HEK293T (cell line): ENCODE measurements around the gene LYPD5.
"Not testable (repeated sequence)": the region's sequence is repeated elsewhere in the genome, so short reads cannot be mapped to it uniquely, and the experiment has no call there.

Experiments
- CTCF ChIA-PET: fragments of 350-600 bp; formaldehyde crosslinking; extraction: SDS; loops from one replicate; lab custom pipeline; 2021; ENCODE audit warnings: antibody characterized with exemption, inconsistent platforms; lab: Yijun Ruan, JAX
- POLR2A ChIA-PET: fragments of 350-600 bp; formaldehyde crosslinking; extraction: SDS; loops from one replicate; lab custom pipeline; 2020; ENCODE audit warnings: antibody characterized with exemption, inconsistent platforms; lab: Yijun Ruan, JAX
- DNase-seq: peaks from one replicate; pipeline ENCODE4 v3.0.0; 2012; ENCODE audit warnings: mixed read lengths; ENCODE audit errors: extremely low spot score
- ARNT ChIP-seq: fragments of 450-650 bp; IDR thresholded peaks from 2 replicates; pipeline ENCODE4 v1.6.1; 2017; ENCODE audit warnings: mild to moderate bottlenecking
- BHLHE40 ChIP-seq: fragments of 450-650 bp; IDR thresholded peaks from 2 replicates; pipeline ENCODE4 v1.6.1; 2016; ENCODE audit warnings: mild to moderate bottlenecking, moderate library complexity, borderline replicate concordance
- CTBP1 ChIP-seq: fragments of 450-650 bp; IDR thresholded peaks from 2 replicates; pipeline ENCODE4 v1.6.1; 2016; ENCODE audit warnings: borderline replicate concordance
- ELF4 ChIP-seq: fragments of 450-650 bp; IDR thresholded peaks from 2 replicates; pipeline ENCODE4 v1.6.1; 2017; ENCODE audit warnings: antibody characterized with exemption
- FOXA1 ChIP-seq: fragments of 450-650 bp; IDR thresholded peaks from 2 replicates; pipeline ENCODE4 v1.6.1; 2016; ENCODE audit warnings: mild to moderate bottlenecking
- FOXK2 ChIP-seq: fragments of 450-650 bp; IDR thresholded peaks from 2 replicates; pipeline ENCODE4 v1.6.1; 2016; ENCODE audit warnings: mild to moderate bottlenecking
- FOXM1 ChIP-seq: fragments of 450-650 bp; IDR thresholded peaks from 2 replicates; pipeline ENCODE4 v1.6.1; 2017; ENCODE audit warnings: mild to moderate bottlenecking, borderline replicate concordance
- HDGF ChIP-seq: fragments of 450-650 bp; IDR thresholded peaks from 2 replicates; pipeline ENCODE4 v1.6.1; 2017; ENCODE audit warnings: antibody characterized with exemption, borderline replicate concordance
- L3MBTL2 ChIP-seq: fragments of 450-650 bp; conservative IDR thresholded peaks from 2 replicates; pipeline ENCODE4 v1.6.1; 2016; ENCODE audit warnings: mild to moderate bottlenecking
- LEF1 ChIP-seq: fragments of 450-650 bp; IDR thresholded peaks from 2 replicates; pipeline ENCODE4 v1.6.1; 2017; ENCODE audit warnings: mild to moderate bottlenecking, borderline replicate concordance
- NFRKB ChIP-seq: fragments of 450-650 bp; IDR thresholded peaks from 2 replicates; pipeline ENCODE4 v1.6.1; 2016; ENCODE audit warnings: mild to moderate bottlenecking, moderate library complexity
- PKNOX1 ChIP-seq: fragments of 450-650 bp; IDR thresholded peaks from 2 replicates; pipeline ENCODE4 v1.6.1; 2016
- SP1 ChIP-seq: fragments of 450-650 bp; IDR thresholded peaks from 2 replicates; pipeline ENCODE4 v1.6.1; 2017
- SUZ12 ChIP-seq: fragments of 450-650 bp; IDR thresholded peaks from 2 replicates; pipeline ENCODE4 v1.6.1; 2016; ENCODE audit warnings: mild to moderate bottlenecking
- TARDBP ChIP-seq: fragments of 450-650 bp; IDR thresholded peaks from 2 replicates; pipeline ENCODE4 v1.6.1; 2016
- ZNF384 ChIP-seq: fragments of 450-650 bp; IDR thresholded peaks from 2 replicates; pipeline ENCODE4 v1.6.1; 2016

LYPD5 gene

GRCh38 chr19:43767316-43767715 lies 34.9 kb downstream of the LYPD5 start:
- POLR2A ChIA-PET, result interaction anchor here (6.4 kb wide), 1 partner anchor 12 kb away, joined by 45 read pairs; the partner anchor contains the start of gene SMG9
- CTCF ChIA-PET, result interaction anchor here (1.3 kb wide), 1 partner anchor 22 kb away, joined by 5 read pairs; no protein-coding TSS in a partner anchor
- no peak for TF ChIP-seq FOXM1
- TF ChIP-seq L3MBTL2, result no peak
- TF ChIP-seq ELF4, result no peak
- no peak for TF ChIP-seq SUZ12
- TF ChIP-seq HDGF, result no peak
- TF ChIP-seq NFRKB, result no peak
- TF ChIP-seq ZNF384, result no peak
- TF ChIP-seq PKNOX1, result no peak
- no peak for DNase-seq

DNA sequence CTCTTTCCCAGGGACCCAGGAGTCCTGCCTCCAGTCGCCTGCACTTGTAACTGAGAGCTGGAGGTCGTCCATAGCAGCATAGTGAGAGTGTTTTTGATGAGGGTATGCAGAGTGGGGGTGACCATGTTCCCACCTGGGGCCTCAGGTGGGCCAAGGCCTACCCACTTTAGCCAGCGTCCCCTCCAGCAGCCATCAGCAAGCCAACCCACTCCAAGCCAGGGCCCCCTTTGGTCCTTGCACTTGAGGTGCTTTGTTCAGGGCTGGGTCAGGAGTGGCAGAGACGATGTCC lies 35.5 kb downstream of the LYPD5 start:
- no peak for TF ChIP-seq SUZ12
- TF ChIP-seq HDGF, result no peak
- no peak for TF ChIP-seq BHLHE40
- TF ChIP-seq ELF4, result no peak
- no peak for TF ChIP-seq ARNT
- no peak for TF ChIP-seq FOXK2
- TF ChIP-seq LEF1, result no peak
- no peak for TF ChIP-seq FOXA1
- no peak for TF ChIP-seq SP1
- TF ChIP-seq PKNOX1, result no peak
- no peak for TF ChIP-seq L3MBTL2
- TF ChIP-seq ZNF384, result no peak
- no peak for TF ChIP-seq NFRKB
- TF ChIP-seq FOXM1, result no peak
- TF ChIP-seq CTBP1, result no peak
- DNase-seq, result no peak
- ChIA-PET CTCF (interaction anchor here (1.0 to 2.8 kb wide), 4 partner anchors 9 to 98 kb away, joined by 3 to 18 read pairs (median 4); no protein-coding TSS in a partner anchor), POLR2A (interaction anchor here (6.4 kb wide), 1 partner anchor 12 kb away, joined by 45 read pairs; the partner anchor contains the start of gene SMG9)

DNA sequence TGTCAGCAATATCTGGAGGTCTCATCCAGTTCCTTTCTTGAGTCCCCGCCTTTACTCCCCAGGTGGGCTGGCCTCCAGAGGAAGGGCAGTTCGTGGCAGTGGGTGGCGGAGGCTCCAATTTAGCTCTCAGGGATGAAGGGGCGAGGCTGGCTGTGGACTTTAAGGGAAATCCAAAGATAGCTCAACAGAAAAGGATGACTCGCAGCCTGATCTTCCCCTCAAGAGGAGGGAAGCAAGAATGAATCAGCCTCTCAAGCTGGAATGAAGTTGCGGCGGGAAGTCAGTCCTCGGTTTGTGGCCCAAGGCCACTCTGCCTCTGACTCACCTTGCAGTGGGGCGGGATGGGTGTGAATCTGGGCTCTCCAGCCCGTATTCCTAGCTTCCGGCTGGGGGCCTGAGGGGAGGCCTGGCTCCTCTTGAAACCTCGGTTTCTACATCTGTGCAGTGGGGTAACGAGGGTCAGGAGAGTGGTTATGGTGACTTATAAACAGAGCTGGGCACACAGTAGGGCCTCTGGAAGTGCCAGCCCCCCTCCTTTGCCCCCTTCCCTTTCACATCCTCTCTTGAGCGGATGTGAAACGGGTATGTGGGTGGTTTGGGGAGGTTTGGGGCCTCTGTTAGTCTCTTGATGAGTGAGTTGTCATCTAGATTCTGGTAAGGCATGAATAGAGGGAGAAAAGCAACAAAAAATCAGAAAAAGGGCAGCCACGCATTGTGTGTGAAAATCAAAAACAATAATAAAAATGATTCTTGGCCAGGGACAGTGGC lies 37.0 kb downstream of the LYPD5 start:
- no peak for TF ChIP-seq FOXK2
- no peak for TF ChIP-seq SP1
- TF ChIP-seq HDGF, result no peak
- no peak for TF ChIP-seq LEF1
- TF ChIP-seq CTBP1, result no peak
- no peak for TF ChIP-seq TARDBP
- no peak for TF ChIP-seq FOXM1
- no peak for DNase-seq
- ChIA-PET POLR2A (interaction anchor here (0.7 to 6.4 kb wide), 3 partner anchors 10 to 103 kb away, joined by 3 to 45 read pairs (median 4); partner anchors contain the start of gene SMG9), CTCF (interaction anchor here (1.2 to 2.8 kb wide), 3 partner anchors 9 to 16 kb away, joined by 4 to 18 read pairs (median 4); no protein-coding TSS in a partner anchor)

- not testable (repeated sequence) for DNase-seq
- ChIA-PET POLR2A (interaction anchor here (0.9 to 6.4 kb wide), 2 partner anchors 10 to 99 kb away, joined by 3 to 45 read pairs; partner anchors contain the start of gene SMG9), CTCF (interaction anchor here (1.2 to 2.8 kb wide), 3 partner anchors 8 to 15 kb away, joined by 4 to 18 read pairs (median 4); no protein-coding TSS in a partner anchor)
Observed at GRCh38 chr19:43764684-43765083, 37.6 kb downstream of the LYPD5 start.

DNA sequence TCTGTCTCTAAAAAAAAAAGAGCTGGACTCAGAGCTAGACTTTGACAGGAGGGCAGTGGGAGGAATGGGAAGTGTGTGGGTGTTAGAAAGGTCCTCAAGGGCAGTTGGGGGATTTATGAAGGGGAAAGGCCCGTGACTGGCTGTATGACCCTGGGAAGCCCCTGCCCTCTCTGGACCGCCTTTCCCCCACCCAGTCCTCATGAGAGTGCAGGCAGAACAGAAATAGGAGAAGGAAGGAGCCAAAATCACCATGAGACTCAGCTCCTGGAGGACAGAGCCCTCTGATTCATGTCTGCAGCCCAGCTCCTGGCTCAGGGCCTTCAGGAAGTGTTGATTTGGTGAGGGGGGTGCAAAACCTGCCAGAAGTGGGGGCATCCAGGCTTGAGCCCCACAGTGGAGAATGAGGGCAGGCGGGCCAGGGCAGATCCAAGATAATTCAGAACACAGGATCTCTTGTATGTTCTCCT lies 38.7 kb downstream of the LYPD5 start:
- no peak for DNase-seq
- ChIA-PET CTCF (interaction anchor here (1.1 to 1.7 kb wide), 2 partner anchors 8 to 15 kb away, joined by 3 to 4 read pairs; no protein-coding TSS in a partner anchor), POLR2A (interaction anchor here (6.4 kb wide), 1 partner anchor 9 kb away, joined by 45 read pairs; the partner anchor contains the start of gene SMG9)
- TF ChIP-seq SUZ12 (no peak), PKNOX1 (no peak), FOXA1 (no peak), ELF4 (no peak), FOXK2 (no peak), SP1 (no peak), L3MBTL2 (no peak)

DNA sequence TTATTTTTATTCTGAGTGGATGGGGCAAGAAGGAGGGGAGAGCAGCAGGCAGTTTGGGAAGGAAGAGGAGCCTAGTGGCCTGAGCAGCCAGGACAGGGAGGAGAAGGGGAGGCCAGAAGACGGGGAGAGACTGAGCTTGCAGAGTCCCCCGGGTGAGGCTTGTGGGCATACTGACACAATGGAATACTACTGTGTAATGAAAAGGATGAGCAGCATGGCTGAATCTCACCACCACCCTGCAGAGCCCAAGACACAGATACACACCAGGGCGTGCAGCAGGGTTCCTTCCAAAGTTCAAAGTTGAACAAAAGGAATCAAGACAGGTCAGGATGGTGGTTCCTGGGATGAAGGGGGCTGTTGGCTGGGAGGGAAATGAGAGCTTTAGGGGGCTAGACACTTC lies 39.4 kb downstream of the LYPD5 start:
- DNase-seq, result no peak
- CTCF ChIA-PET, result interaction anchor here (1.7 kb wide), 1 partner anchor 15 kb away, joined by 4 read pairs; no protein-coding TSS in a partner anchor
- TF ChIP-seq TARDBP (no peak), FOXK2 (no peak), L3MBTL2 (no peak), ELF4 (no peak), LEF1 (no peak), ARNT (no peak), FOXA1 (no peak), HDGF (no peak), SP1 (no peak)
- POLR2A ChIA-PET, result interaction anchor here (6.4 kb wide), 1 partner anchor 8 kb away, joined by 45 read pairs; the partner anchor contains the start of gene SMG9
